PC-9 (cell line): ENCODE data around the gene PLEKHA4. TPM values are rescaled to one million over a fixed set of nuclear protein-coding genes. Genes with fewer than 3 reads are reported as not detected.

Source experiments
- BruUV-seq: library from RNA; stranded (reverse); fragments of 400-500 nt; replicated peaks from 2 replicates; lab custom pipeline; 2021; lab: Mats Ljungman, UMichigan
- CTCF ChIA-PET: fragments of 300-600 bp; sonication (Branson Sonifier 250); formaldehyde crosslinking; loops from one replicate; lab custom pipeline; 2022; ENCODE audit warnings: antibody characterized with exemption; lab: Charles Lee
- POLR2A ChIA-PET: fragments of 300-600 bp; sonication (Branson Sonifier 250); formaldehyde crosslinking; loops from one replicate; lab custom pipeline; 2022; ENCODE audit warnings: antibody characterized with exemption; ENCODE audit not compliant: unreplicated experiment; lab: Charles Lee
- DNase-seq, 2 experiments: peaks; one replicate each; pipeline versions ENCODE4 v3.0.0 to v3.0.0-alpha.2; 2015 to 2022; ENCODE audit warnings: mixed read lengths in 1 of 2
- H2AFZ ChIP-seq: fragments of 200-600 bp; sonication (generic); 2 replicates; pipeline ENCODE4 v1.8.1; 2017; ENCODE audit warnings: antibody characterized with exemption
- H3F3A ChIP-seq: fragments of 200-600 bp; sonication (generic); 2 replicates; pipeline ENCODE4 v1.8.1; 2017; ENCODE audit warnings: antibody characterized with exemption, mild to moderate bottlenecking, low read depth; ENCODE audit not compliant: insufficient read depth
- H3K27ac ChIP-seq: fragments of 200-600 bp; sonication (generic); 2 replicates; pipeline ENCODE4 v1.6.1; 2016; ENCODE audit warnings: mixed run types
- H3K27me3 ChIP-seq: fragments of 200-600 bp; sonication (generic); 2 replicates; pipeline ENCODE4 v1.6.1; 2016; ENCODE audit warnings: low read depth, mixed run types; ENCODE audit not compliant: insufficient read depth
- H3K36me3 ChIP-seq: fragments of 200-600 bp; sonication (generic); 2 replicates; pipeline ENCODE4 v1.6.1; 2016; ENCODE audit warnings: low read depth, mixed run types
- H3K4me1 ChIP-seq: fragments of 200-600 bp; sonication (generic); replicated peaks from 2 replicates; pipeline ENCODE4 v1.6.1; 2016; ENCODE audit warnings: mixed run types; ENCODE audit not compliant: insufficient read depth
- H3K4me2 ChIP-seq: fragments of 200-600 bp; sonication (generic); 2 replicates; pipeline ENCODE4 v1.6.1; 2017; ENCODE audit warnings: mixed run types
- H3K4me3 ChIP-seq: fragments of 200-600 bp; sonication (generic); 2 replicates; pipeline ENCODE4 v1.6.1; 2016; ENCODE audit warnings: mixed run types
- H3K79me2 ChIP-seq: fragments of 200-600 bp; sonication (generic); 2 replicates; pipeline ENCODE4 v1.6.1; 2017; ENCODE audit warnings: low read depth, mixed run types
- H3K9me2 ChIP-seq: fragments of 200-600 bp; sonication (generic); 2 replicates; pipeline ENCODE4 v1.8.1; 2017; ENCODE audit warnings: mild to moderate bottlenecking; ENCODE audit not compliant: insufficient read depth
- H3K9me3 ChIP-seq: fragments of 200-600 bp; sonication (generic); 2 replicates; pipeline ENCODE4 v1.8.1; 2016; ENCODE audit warnings: low read depth; ENCODE audit not compliant: insufficient read depth
- H4K20me1 ChIP-seq: fragments of 200-600 bp; sonication (generic); 2 replicates; pipeline ENCODE4 v1.8.1; 2017; ENCODE audit not compliant: insufficient read depth
- EZH2 ChIP-seq: fragments of 200-600 bp; sonication (generic); IDR thresholded peaks from 2 replicates; pipeline ENCODE4 v1.8.0; 2017; ENCODE audit warnings: antibody characterized with exemption, low read depth
- intact Hi-C: fragments of 100-400 bp; cut with micrococcal nuclease; formaldehyde crosslinking; loops from one replicate; pipeline ENCODE4 v1.10.0; 2022; ENCODE audit not compliant: unreplicated experiment
- total RNA-seq: library from RNA; stranded (reverse); gene quantifications from 2 replicates; pipeline ENCODE4 v1.2.3, GENCODE V29; 2021
- TF ChIP-seq, protein P1 (sequence below): fragments of 200-600 bp; sonication (generic); conservative IDR thresholded peaks from 2 replicates; pipeline ENCODE4 v1.6.1; 2017; ENCODE audit warnings: mixed run types, antibody characterized with exemption, mild to moderate bottlenecking, moderate library complexity

PLEKHA4 gene
- total RNA-seq, 1 experiment from 2014 or later: 0.79 TPM

DNA sequence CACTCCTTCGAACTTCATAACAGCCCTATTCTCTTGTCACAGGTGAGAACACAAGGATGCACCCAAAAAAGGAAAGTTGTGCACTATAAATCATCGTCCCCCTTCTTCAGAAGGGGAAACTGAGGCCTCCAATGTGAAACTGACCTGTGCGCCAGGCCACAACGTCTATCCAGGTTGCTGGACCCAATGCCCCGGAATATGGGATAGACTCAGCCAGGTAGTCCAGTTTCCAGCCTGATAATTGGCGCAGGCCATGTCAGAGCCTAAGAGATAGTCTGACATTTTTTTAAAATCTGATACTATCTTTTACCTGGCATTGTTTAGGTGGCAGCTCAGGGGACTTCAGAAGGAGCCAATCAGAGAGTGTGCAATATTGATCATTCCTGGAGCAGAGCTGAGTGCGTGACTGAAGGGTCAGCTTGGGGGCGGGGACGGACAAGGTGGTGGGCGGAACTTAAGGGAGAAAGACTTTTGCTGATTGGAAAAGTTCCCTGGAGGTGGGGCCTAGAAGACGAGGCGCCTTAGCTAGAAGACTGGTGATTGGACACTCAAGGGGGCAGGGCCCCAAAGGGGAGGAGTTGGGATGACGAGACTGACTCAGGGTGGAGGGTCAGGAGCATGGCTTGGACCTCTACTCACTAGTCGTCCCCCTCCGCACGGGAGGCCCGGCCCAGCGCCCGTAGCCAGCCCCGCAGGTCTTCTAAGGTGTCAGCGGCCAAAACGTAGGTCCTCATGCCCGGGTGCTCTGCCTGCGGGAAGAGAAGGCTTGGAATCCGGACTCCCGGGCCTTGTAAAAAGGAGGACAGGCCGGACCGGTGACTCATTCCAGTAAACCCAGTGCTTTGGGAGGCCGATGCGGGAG lies 8.5 kb downstream of the PLEKHA4 start:
- peaks cover 12% of the 10 kb centered on the region for H3K27me3 ChIP-seq
- no peaks in the 10 kb centered on the region; the same call in 1 of the 2 replicates for H3F3A ChIP-seq
- H3K79me2 ChIP-seq: no peaks in the 10 kb centered on the region
- H3K4me3 ChIP-seq: no peak overlapping the region
- no peak overlapping the region for H3K27ac ChIP-seq
- no peaks in the 10 kb centered on the region; the same call in 1 of the 2 replicates for H3K9me2 ChIP-seq
- BruUV-seq: no TSS peak
- TF ChIP-seq, protein P1, sequence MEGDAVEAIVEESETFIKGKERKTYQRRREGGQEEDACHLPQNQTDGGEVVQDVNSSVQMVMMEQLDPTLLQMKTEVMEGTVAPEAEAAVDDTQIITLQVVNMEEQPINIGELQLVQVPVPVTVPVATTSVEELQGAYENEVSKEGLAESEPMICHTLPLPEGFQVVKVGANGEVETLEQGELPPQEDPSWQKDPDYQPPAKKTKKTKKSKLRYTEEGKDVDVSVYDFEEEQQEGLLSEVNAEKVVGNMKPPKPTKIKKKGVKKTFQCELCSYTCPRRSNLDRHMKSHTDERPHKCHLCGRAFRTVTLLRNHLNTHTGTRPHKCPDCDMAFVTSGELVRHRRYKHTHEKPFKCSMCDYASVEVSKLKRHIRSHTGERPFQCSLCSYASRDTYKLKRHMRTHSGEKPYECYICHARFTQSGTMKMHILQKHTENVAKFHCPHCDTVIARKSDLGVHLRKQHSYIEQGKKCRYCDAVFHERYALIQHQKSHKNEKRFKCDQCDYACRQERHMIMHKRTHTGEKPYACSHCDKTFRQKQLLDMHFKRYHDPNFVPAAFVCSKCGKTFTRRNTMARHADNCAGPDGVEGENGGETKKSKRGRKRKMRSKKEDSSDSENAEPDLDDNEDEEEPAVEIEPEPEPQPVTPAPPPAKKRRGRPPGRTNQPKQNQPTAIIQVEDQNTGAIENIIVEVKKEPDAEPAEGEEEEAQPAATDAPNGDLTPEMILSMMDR: no peak
- no peak for TF ChIP-seq EZH2
- no peaks in the 10 kb centered on the region for H3K36me3 ChIP-seq
- no peak overlapping the region for H2AFZ ChIP-seq
- no peak overlapping the region for H3K4me2 ChIP-seq
- no peaks in the 10 kb centered on the region for H4K20me1 ChIP-seq
- intact Hi-C loops: no loop called here
- POLR2A ChIA-PET: no interaction called here
- CTCF ChIA-PET: no interaction called here
- no peaks in the 10 kb centered on the region for H3K4me1 ChIP-seq
- no peak for DNase-seq
- H3K9me3 ChIP-seq: no peaks in the 10 kb centered on the region

DNA sequence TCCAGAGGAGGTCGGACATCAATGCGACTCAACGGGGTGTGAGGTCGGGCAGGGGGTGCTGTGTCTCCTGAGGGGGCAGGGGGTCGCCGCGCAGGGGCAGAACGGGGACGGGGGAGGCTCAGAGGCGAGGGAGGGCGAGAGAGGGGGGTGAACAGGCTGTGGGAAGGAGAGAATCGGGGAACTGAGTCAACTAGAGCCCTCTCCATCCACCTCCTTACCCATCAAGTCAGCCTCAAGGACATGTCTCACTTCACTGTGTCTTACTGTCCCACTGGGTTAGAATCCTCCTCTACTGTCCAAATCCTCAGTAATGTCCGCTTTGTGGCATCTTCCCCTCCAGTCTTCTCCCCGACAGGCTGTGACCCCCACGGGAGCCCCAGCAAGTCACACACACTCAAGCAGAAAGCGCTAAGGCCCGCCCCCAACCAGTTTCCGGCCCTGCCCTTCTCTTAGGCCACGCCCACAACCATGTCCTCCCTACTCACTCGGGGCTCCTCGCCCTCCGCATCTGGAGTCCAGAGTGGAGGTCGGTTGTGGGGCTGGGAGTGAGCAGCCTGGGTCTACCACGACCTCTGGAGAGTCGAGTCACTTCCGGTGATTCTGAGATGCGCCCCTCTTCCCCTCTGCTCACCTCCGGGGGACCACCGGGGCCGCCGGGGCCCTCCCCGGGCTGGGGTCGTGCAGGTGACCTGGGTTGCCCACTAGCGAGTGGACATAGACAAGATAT lies 9.3 kb downstream of the PLEKHA4 start:
- Histone ChIP-seq H3K79me2 (no peaks in the 10 kb centered on the region), H3K36me3 (no peaks in the 10 kb centered on the region), H3K27ac (no peak overlapping the region), H3K9me3 (no peaks in the 10 kb centered on the region), H3K4me1 (0 out of 2 replicates have a peak, but pooled peaks cover 2% of the 10 kb centered on the region), H3F3A (no peaks in the 10 kb centered on the region; the same call in 1 of the 2 replicates), H2AFZ (no peak overlapping the region), H4K20me1 (no peaks in the 10 kb centered on the region), H3K9me2 (no peaks in the 10 kb centered on the region; the same call in 1 of the 2 replicates), H3K4me2 (no peak overlapping the region), H3K27me3 (0 out of 2 replicates have a peak, but pooled peaks cover 4% of the 10 kb centered on the region), H3K4me3 (no peak overlapping the region)
- intact Hi-C loops: no loop called here
- CTCF ChIA-PET: no interaction called here
- no peak for DNase-seq
- POLR2A ChIA-PET: interaction anchor here (0.6 kb wide), 1 partner anchor 10 kb away, joined by 16 read pairs; no protein-coding TSS in a partner anchor
- TF ChIP-seq, protein P1: no peak
- TF ChIP-seq EZH2: no peak
- BruUV-seq: no TSS peak

DNA sequence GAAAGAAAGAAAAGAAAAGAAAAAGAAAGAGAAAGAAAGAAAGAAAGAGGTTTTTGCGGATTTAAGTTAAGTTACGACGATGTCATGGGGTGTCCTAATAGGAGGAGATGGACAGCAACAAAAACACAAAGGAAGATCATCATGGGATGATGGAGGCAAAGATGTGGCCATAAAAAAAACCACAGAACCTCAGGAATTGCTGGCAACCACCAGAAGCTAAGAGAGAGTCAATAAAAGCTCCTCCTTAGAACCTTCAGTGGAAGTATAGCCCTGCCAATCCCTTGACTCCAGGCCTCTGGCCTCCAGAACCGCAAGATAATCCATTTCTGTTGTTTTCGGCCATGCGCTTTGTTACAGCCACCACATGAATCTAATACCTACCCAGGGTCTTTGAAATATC lies 11.5 kb downstream of the PLEKHA4 start:
- Histone ChIP-seq H3K79me2 (no peaks in the 10 kb centered on the region), H3K4me3 (no peak overlapping the region), H2AFZ (no peak overlapping the region), H4K20me1 (no peaks in the 10 kb centered on the region), H3K4me2 (no peak overlapping the region), H3K4me1 (0 out of 2 replicates have a peak, but pooled peaks cover 4% of the 10 kb centered on the region), H3F3A (peaks cover 9% of the 10 kb centered on the region; the same call in 1 of the 2 replicates), H3K36me3 (no peaks in the 10 kb centered on the region), H3K9me2 (no peaks in the 10 kb centered on the region; the same call in 1 of the 2 replicates), H3K27me3 (no peaks in the 10 kb centered on the region), H3K9me3 (no peaks in the 10 kb centered on the region), H3K27ac (no peak overlapping the region)
- intact Hi-C loops: no loop called here
- no TSS peak for BruUV-seq
- no peak for TF ChIP-seq EZH2
- TF ChIP-seq, protein P1: no peak
- ChIA-PET POLR2A (no interaction called here), CTCF (interaction anchor here (0.7 kb wide), 1 partner anchor 15 kb away, joined by 7 read pairs; no protein-coding TSS in a partner anchor)
- no peak for DNase-seq
